ENCODE measurements around the gene RPS6KA1.
"Not testable (repeated sequence)": the region's sequence is repeated elsewhere in the genome, so short reads cannot be mapped to it uniquely, and the experiment has no call there.

The RPS6KA1 gene

DNA sequence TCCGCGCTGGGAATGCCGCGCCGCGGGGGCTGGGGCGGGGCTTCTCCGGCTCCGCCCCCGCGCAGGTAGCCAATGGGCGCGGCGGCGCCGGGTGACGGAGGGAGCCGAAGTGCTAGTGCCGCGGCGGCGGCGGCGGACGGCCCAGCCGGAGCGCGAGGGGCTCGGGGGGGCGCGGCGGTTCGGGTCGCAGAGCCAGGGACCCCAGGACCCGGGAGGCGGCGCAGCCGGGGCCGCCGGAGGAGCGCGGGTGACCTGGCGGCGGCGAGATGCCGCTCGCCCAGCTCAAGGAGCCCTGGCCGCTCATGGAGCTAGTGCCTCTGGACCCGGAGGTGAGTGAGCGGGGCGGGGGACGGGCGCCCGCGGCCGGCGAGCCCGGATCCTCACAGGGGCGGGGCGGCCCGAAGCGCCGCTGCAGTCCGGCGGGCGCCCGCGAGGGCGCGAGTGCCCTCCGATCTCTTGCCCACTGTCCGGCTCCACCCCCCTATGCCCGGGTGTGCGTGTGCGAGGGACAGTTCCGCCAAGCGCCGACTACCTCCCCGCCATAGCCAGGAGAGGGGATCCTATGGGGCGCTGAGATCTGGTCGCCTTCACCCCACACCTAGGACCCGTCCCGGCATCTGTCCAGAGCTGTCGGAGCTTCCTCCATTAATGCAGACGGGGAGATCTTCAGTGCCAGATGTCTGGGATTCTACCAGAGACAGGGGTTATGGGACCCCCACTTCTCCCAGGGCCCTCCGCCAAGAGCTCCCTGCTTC is at the start of gene RPS6KA1:
TSS of gene RPS6KA1 (plus strand) at position 107 of the 755 bp plus-strand sequence. CDS start at position 267, 160 bp downstream.
- DNase-seq (ENCODE audit: low read depth in 4 of 4, low spot score in 1 of 4) = peak in 3 of 4 experiments; percentile 38 to 55 (median 49)

DNA sequence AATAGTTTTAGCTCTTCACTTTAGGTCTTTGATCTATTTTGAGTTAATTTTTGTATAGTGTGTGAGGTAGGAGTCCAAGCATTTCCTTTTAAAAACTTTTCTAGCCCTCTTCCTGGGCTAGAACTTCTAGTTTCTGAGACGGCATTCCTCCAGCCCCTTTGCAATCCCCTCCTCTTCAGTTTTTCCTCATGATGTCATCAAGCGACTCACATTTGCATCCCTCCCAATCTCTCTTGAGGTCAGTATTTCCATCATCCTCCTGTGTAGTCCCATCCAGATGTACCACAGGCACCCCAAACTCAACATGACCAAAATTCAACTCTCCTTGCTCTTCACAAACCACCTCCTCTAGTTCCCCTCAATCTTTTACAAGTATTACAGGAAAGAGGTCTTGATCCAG is 46.6 kb upstream of the RPS6KA1 start:
- no peak for DNase-seq (ENCODE audit: low read depth in 4 of 4, low spot score in 1 of 4)

DNA sequence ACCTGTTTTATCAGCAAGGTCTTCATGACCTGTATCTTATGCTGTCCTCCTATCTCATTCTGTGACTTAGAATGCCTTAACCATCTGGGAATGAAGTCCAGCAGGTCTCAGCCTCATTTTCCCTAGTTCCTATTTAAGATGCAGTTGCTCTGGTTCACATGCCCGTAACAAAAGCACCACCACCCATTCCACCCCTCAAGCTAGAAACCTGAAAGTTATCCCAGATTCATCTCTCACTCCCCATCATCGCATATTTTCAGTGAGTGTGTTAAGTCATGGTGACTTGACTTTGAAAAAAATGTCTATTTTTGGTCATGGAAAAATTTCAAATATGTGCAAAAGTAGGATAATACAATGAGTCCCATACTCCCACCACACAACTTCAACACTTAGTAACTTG is 45.6 kb upstream of the RPS6KA1 start:
- no peak for DNase-seq (ENCODE audit: low read depth in 4 of 4, low spot score in 1 of 4)

DNA sequence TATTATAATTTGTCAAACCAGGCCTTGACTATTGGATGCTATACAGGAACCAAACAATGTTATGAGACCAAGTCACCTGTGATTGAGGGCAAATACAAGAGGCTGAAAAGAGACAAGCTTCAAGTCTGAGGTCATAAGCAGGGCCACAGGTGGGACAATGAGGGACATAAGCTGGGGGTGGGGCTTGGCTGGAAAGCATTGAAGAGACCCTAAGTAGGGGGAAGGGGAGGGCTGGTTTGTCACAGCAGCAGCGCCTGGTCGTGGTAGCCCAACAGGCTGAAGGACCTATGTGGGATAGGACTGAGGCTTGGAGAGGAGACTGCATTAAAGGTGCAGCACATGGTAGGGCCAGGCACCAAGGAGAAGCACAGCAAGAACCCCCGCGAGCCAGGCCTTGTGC is 39.4 kb upstream of the RPS6KA1 start:
- no peak for DNase-seq (ENCODE audit: low read depth in 4 of 4, low spot score in 1 of 4)

DNA sequence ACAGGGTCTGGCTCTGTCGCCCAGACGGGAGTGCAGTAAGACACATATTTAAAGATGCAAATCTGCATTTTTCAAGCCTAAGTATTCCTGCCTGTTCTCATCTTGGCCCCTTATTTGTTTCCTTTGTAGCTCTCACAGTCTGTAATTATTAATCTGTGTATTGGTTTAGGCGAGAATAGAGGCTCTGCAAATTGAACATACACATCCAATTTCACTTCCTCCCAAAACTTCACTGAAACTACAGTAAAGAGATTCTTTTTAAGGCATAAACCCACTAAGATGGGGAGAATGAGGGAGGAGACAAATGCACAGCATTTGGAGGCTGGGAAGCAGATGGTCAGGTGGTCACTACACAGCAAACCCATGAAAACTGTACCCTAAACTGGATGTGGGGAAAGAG is 36.3 kb upstream of the RPS6KA1 start:
- no peak for DNase-seq (ENCODE audit: low read depth in 4 of 4, low spot score in 1 of 4)

DNA sequence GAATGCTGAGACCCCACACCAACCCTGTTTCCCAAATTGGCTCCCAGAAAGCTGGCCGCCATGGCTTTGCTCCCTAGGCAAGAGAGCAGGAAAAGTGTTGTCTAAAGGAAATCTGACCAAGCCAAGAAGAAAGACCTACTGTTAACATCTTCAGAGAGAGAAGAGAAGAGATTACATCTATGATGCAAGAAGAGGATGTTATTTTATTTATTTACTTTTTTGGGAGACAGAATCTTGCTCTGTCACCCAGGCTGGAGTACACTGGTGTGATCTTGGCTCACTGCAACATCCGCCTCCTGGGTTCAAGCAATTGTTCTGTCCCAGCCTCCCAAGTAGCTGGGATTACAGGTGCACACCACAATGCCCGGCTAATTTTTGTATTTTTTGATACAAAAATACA is 35.6 kb upstream of the RPS6KA1 start:
- no peak for DNase-seq (ENCODE audit: low read depth in 4 of 4, low spot score in 1 of 4)

DNA sequence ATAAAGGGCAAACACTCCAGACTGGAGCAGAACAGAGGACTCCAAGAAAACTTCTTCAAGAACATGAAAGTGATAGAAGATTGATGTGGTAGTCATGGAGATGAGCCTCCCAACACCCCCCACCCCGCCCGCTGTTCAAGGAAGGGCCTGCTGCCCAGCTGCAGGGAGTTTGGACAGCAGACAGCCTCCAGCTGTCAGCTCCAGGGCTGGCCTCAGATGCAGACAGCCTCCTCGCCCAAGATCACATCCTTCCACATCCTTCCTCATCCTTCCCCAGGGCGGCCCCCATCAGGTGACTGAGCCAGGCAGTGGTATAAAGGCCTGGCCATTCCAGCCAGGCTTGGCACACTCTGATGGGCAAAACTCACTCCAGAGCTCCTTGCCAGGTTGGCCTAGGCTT is 32.7 kb upstream of the RPS6KA1 start:
- no peak for DNase-seq (ENCODE audit: low read depth in 4 of 4, low spot score in 1 of 4)

DNA sequence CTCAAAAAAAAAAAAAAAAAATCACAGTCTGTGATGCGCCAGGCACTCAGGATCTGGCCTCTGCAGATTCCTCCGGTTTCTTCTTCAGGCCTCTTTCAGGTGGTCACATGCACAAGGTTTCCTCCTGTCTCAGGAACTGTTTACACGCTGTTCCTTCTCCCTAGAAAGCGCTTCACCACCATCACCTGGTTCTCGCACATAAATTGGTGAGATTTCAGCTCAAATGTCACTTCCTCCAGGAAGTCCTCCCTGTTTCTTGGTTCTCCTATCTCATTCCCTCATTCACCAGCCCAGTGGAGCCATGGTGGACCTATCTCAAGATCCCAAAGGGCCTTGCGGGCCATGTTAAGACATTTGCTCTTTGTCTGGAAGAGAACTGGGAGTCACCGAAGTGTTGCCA is 30.7 kb upstream of the RPS6KA1 start:
- no peak for DNase-seq (ENCODE audit: low read depth in 4 of 4, low spot score in 1 of 4)

DNA sequence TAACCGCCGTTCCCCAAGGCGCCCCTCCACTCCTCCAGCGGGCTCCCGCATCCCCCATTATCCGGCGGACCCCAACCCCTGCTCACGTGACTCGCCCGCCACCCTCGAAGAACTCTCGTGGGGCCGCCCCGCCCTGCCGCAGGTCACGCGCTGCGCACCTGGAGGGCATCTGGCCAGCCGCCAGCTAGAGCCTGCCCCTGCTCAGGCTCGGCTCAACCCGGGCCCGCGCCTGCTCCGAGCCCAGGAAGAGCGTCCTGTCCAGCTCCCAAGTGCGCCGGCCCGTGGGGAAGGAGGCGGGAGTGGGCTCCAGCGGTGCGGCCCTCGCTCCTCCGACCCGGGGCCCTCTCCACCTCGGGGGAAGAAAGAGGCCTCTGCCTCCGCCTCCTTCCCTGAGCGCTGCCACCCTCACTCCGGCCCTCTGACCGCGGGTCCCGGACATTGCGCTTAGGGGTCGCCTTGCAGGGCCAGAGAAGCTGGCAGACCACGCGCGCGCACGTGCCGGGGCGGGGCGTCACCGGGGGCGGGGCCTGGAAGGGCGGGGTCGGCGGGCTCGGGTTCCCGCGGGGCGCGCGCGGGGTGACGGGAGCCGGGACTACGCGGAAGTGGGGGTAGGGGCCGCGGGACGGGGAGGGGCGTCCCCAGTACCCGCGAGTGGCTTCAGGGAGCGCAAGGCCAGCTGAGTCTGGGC is 28.9 kb upstream of the RPS6KA1 start:
- peak; percentile 82 to 93 (median 92) for DNase-seq (ENCODE audit: low read depth in 4 of 4, low spot score in 1 of 4)

DNA sequence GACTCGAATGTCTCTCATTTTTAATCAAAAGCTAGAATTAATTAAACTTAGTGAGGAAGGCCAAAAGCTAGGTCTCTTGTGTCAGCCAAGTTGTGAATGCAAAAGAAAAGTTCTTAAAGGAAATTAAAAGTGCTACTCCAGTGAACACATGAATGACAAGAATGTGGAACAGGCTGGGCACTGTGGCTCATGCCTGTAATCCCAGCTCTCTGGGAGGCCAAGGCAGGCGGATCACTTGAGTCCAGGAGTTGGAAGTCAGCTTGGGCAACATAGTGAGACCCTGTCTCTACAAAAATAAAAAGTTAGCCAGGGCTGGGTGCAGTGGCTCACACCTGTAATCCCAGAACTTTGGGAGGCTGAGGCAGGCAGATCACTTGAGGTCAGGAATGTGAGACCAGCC is 18.9 kb upstream of the RPS6KA1 start:
- DNase-seq (ENCODE audit: low read depth in 4 of 4, low spot score in 1 of 4) = not testable (repeated sequence)

DNA sequence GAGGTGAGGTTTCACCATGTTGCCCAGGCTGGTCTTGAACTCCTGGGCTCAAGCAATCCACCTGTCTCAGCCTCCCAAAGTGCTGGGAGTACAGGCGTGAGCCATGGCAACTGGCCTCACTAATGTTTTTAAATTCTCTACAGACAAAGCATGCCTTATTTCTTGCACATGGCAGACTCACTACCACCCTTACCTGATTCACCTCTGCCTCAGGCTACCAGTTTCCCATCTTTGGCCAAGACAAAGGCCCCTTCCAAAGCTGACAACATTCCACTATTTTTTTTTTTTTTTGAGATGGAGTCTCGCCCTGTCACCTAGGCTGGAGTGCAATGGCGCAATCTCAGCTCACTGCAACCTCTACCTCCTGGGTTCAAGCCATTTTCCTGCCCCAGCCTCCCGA is 13.7 kb upstream of the RPS6KA1 start:
- not testable (repeated sequence) for DNase-seq (ENCODE audit: low read depth in 4 of 4, low spot score in 1 of 4)

DNA sequence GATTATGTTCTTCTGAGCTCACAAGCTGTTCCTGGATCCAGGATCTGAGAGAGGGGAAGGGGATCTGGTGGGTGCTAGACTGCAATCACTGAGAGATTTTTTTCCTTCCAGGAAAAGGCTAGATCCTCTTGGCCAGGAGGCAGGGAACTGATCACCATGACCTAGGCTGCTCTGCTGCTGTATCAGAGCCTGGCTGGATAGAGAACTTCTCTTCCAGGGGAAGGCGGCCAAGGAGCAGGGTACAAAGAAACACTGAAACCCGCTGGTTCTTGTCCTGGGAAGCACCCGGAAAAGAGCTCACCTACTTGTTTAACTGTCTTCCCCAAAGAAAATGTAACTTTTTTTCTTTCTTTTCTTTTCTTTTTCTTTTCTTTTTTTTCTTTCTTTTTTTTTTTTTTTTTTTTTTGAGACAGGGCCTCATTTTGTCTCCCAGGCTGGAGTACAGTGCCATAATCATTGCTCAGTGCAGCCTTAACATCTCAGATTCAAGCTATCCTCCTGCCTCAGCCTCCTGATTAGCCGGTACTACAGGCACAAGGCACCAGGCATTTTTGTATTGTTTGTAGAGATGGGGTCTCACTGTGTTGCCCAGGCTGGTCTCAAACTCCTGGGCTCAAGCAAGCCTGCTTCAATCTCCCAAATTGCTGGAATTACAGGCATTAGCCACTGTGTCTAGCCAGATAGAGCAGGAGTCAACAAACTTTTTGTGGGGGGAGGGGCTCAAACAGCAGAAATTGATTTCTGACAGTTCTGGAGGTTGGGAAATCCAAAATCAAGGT is 12.4 kb upstream of the RPS6KA1 start:
- DNase-seq (ENCODE audit: low read depth in 4 of 4, low spot score in 1 of 4) = no peak

DNA sequence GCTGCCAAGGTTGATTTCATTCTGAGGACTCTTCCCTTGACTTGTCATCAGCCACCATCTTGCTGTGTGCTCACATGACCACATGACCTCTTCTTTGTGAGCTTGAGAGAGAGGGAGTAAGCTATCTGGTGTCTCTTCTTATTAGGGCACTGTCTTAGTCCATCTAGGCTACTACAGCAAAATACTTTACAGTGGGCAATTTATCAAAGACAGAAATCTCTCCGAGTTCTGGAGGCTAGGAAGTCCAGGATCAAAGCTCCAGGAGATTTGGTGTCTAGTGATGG is 11.9 kb upstream of the RPS6KA1 start:
- no peak for DNase-seq (ENCODE audit: low read depth in 4 of 4, low spot score in 1 of 4)

DNA sequence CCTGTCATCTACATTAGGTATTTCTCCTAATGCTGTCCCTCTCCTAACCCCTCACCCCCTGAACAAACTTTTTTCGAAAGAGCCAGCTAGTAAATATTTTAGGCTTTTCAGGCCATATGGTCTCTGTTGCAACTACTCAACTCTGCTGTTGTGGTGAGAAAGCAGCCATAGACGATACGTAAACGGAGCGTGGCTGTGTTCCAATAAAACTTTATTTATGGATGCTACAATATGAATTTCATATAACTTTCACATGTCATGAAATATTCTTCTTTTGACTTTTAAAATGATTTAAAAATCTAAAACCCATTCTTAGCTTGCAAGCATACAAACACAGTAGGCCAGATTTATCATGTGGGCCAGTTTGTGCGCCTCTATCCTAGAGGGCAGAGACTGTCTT is 11.2 kb upstream of the RPS6KA1 start:
- DNase-seq (ENCODE audit: low read depth in 4 of 4, low spot score in 1 of 4) = no peak

DNA sequence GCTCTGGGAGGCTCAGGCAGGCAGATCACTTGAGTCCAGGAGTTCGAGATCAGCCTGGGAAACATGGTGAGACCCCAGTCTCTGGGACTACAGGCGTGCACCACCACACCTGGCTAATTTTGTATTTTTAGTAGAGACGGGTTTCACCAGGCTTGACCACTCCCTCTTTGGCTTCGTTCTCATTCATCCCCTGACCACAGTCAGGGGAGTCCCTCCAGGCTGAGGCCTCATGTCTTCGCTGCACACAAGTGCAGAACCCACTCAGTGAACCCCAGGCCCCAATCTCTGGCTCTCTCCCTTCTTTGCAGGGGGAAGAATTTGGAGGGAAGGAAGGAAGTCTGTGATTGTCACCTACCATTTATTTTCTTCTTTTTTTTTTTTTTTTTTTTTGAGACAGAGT is 9.2 kb upstream of the RPS6KA1 start:
- no peak for DNase-seq (ENCODE audit: low read depth in 4 of 4, low spot score in 1 of 4)

DNA sequence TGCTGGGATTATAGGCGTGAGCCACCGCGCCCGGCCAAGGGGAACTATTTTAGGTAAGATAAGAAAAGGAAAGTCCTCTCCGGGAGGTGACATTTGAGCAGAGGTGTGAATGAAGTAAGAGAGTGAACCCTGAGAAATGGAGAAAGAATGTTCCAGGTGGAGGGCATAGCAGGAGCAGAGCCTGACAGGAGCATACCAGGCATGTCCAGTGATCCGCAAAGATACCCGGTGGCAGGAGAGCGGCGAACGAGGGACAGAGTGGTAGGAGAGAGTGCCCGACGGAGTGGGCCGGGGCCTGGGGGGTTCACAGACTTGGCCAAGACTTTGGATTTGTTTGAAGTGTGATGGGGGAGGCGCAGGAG is 7.9 kb upstream of the RPS6KA1 start:
- no peak for DNase-seq (ENCODE audit: low read depth in 4 of 4, low spot score in 1 of 4)

DNA sequence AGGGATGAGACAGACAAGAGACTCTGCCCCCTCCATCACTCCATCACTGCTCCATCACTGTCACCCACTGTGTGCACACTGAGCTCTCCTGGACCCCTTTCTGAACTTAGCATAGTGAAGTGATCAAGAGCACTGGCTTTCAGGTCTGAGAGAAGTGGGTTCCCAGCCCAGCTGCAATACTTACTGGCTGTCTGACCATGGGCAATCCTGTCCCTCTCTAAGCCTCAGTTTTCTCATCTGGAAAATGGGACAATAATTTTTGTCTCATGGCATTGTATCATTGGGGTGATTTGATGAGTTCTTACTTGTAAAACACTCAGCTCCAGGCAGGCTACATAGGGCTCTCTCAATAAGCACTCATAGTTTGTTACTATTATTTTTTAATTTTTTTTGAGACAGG is 7.5 kb upstream of the RPS6KA1 start:
- DNase-seq (ENCODE audit: low read depth in 4 of 4, low spot score in 1 of 4) = no peak

DNA sequence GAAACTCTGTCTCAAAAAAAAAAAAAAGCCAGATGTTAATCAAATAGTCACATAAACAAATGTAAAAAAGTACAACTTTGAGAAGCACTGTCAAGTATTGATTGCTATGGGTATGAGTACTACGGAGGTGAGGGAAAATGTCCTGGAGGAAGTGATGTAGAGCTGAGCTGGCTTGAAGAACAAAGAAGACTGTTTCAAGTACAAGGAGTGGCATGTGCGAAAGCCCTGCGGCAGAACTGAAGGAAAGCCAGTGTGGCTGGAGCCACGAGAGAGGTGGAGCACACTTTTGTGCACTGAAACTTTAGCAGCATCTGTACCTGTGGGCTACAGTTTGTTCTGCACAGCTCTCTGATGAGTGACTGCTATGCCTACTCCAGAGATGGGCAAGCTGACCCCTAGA is 5.4 kb upstream of the RPS6KA1 start:
- no peak for DNase-seq (ENCODE audit: low read depth in 4 of 4, low spot score in 1 of 4)

DNA sequence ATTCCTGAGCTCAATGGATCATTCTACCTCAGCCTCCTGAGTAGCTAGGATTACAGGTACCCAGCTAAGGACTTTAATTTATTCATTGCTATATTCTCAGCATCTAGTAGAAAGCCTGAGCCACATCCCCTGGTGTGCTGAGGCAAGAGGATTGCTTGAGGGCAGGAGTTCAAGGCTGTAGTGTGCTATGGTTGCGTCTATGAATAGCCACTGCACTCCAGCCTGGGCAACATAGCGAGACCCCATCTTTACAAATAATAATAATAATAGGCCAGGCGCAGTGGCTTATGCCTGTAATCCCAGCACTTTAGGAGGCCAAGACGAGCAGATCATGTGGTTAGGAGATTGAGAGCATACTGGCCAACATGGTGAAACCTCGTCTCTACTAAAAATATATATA is 3.3 kb upstream of the RPS6KA1 start:
- DNase-seq (ENCODE audit: low read depth in 4 of 4, low spot score in 1 of 4) = no peak

DNA sequence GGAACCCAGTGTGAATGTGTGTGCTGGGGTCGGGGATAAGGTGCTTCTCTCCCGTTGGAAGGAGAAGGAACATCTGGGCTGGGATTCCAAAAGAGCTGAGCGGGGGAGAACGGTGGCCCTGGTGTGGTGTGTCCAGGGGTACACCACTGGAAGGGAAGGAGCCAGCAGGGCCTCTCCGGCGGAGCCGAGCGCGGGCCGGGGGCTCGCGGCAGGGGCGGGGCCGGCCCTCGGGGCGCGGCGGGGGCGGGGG is 231 bp upstream of the RPS6KA1 start:
- DNase-seq (ENCODE audit: low read depth in 4 of 4, low spot score in 1 of 4) = no peak

DNA sequence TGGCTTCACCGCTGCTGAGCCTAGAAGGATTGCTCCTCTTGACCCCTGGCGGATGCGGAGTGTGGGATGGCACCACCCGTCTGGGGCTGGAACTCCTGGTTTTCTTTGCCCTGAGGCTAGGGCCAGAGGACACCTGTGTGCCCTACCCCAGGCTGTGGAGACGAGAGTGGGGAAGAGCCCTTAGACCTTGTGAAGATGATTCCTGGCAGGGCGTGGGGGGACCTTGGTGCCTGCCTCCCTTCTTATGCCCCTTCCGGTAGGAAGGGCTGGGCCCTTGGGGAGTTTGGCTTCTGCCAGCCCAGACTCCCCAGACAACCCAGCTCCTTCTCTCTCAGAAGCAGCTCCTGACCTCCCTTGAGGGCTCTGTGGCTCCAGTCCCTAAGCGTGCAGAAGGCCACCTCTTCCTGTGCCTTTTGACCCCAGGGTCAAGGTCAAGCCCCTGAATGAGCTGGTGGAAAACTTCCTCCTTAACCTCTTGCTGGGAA is 891 bp downstream of the RPS6KA1 start:
- DNase-seq (ENCODE audit: low read depth in 4 of 4, low spot score in 1 of 4) = no peak

DNA sequence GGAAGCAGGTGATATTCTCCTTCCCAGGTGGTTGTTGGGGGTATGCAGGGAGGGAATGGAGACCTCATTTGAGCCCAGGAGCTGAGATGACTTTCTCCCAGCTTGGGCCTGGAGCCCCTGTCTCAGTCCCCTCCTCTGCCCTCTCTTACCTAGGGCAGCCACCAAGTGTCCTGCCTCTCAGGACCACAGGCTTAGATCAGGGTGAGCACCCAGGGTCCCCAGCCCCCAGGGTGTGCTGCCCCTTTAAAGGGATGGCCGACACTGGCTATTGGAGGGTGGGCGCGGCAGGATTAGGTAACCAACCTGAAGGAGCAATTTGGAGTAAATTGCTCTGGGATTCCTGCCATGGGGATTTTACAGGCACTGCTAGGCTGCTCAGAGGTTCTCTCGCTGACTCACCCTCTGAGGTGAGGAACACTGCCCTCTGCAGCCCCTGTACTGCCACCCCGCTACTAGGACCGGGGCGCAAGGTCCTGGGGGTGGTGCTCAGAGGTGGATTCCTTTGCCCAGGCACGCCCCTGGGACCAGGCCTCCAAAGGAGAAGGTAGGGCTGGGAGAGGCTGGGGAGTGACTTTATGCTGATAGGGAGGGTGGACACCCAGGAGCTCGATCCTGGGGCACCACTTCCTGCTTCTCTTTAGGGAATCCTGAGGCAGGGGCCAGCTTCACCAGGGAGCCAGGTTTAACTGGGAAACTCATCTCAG is 1.5 kb downstream of the RPS6KA1 start:
- no peak for DNase-seq (ENCODE audit: low read depth in 4 of 4, low spot score in 1 of 4)

All from stimulated activated CD4-positive, alpha-beta T cell treated with anti-CD3 and anti-CD28 coated beads, Interleukin-1b, Interleukin-23, amount 100 ng/mL, for 24 hours (primary cell).